Measurements from ENCODE around the gene SPSB1. TPM values are rescaled to one million over a fixed set of nuclear protein-coding genes. Genes with fewer than 3 reads are reported as not detected.

SPSB1 gene
- total and polyA plus RNA-seq, 10 donors, result 1.3 to 7.9 (median 4.1) TPM

GRCh38 chr1:9328201-9328600 is 35.5 kb downstream of the SPSB1 start:
- H3K4me1 ChIP-seq, result peaks cover 0 to 21% (median 6%) of the 10 kb centered on the region in 6 donors
- TF ChIP-seq CTCF (IDR thresholded peaks at IDR 0.05 in 8 of 11, conservative IDR thresholded peaks at IDR 0.05 in 3 of 11) (no peak), POLR2AphosphoS5 (IDR thresholded peaks at IDR 0.05) (no peak), POLR2A (IDR thresholded peaks at IDR 0.05) (no peak)
- no peaks in the 10 kb centered on the region for H3K27me3 ChIP-seq (replicated peaks in 1 of 7)
- no peaks in the 10 kb centered on the region for H3K9me3 ChIP-seq
- intact Hi-C loops (cut with DNase I; ENCODE audit: low total_unique reads), result no loop called here
- WGBS, 5 donors, result 90 to 95% (median 91%) methylated on average over 9 of the region's 9 CpGs
- no peak overlapping the region for H3K4me3 ChIP-seq
- DNase-seq, result no peak
- no peaks in the 10 kb centered on the region for H3K36me3 ChIP-seq
- H3K27ac ChIP-seq, result no peak overlapping the region

- intact Hi-C loops (cut with DNase I; ENCODE audit: low total_unique reads), result no loop called here
- no peaks in the 10 kb centered on the region for H3K9me3 ChIP-seq
Observed at GRCh38 chr1:9328715-9329114, 36.0 kb downstream of the SPSB1 start.

GRCh38 chr1:9331016-9331415 is 38.3 kb downstream of the SPSB1 start:
- Histone ChIP-seq H3K9me3 (no peaks in the 10 kb centered on the region), H3K27me3 (replicated peaks in 1 of 7) (no peaks in the 10 kb centered on the region), H3K4me1 (peaks cover 0 to 14% (median 7%) of the 10 kb centered on the region in 6 donors), H3K4me3 (no peak overlapping the region), H3K27ac (no peak overlapping the region), H3K36me3 (no peaks in the 10 kb centered on the region)
- no peak for DNase-seq
- 66 to 78% (median 70%) methylated on average over 8 of the region's 8 CpGs for WGBS, 5 donors
- no peak for TF ChIP-seq POLR2A (IDR thresholded peaks at IDR 0.05)
- no peak for TF ChIP-seq POLR2AphosphoS5 (IDR thresholded peaks at IDR 0.05)
- no peak for TF ChIP-seq CTCF (IDR thresholded peaks at IDR 0.05 in 8 of 11, conservative IDR thresholded peaks at IDR 0.05 in 3 of 11)
- intact Hi-C loops (cut with DNase I; ENCODE audit: low total_unique reads), result no loop called here

More at GRCh38 chr1:9328715-9329114, 36.0 kb downstream of the SPSB1 start:
- no peak for DNase-seq
- Histone ChIP-seq H3K4me1 (peaks cover 0 to 20% (median 7%) of the 10 kb centered on the region in 6 donors), H3K27ac (no peak overlapping the region), H3K36me3 (no peaks in the 10 kb centered on the region), H3K27me3 (replicated peaks in 1 of 7) (no peaks in the 10 kb centered on the region), H3K4me3 (no peak overlapping the region)
- WGBS, 5 donors, result 81 to 91% (median 85%) methylated on average over 11 to 12 of the region's 12 CpGs
- TF ChIP-seq POLR2A (IDR thresholded peaks at IDR 0.05), result no peak
- no peak for TF ChIP-seq POLR2AphosphoS5 (IDR thresholded peaks at IDR 0.05)
- TF ChIP-seq CTCF (IDR thresholded peaks at IDR 0.05 in 8 of 11, conservative IDR thresholded peaks at IDR 0.05 in 3 of 11), result no peak

- TF ChIP-seq CTCF (IDR thresholded peaks at IDR 0.05 in 8 of 11, conservative IDR thresholded peaks at IDR 0.05 in 3 of 11) (no peak), POLR2AphosphoS5 (IDR thresholded peaks at IDR 0.05) (no peak), POLR2A (IDR thresholded peaks at IDR 0.05) (no peak)
- WGBS, 5 donors, result 82 to 91% (median 88%) methylated on average over 13 of the region's 13 CpGs
- intact Hi-C loops (cut with DNase I; ENCODE audit: low total_unique reads), result no loop called here
Observed at GRCh38 chr1:9331558-9332346, 39.1 kb downstream of the SPSB1 start.

More at GRCh38 chr1:9331558-9332346, 39.1 kb downstream of the SPSB1 start:
- no peaks in the 10 kb centered on the region for H3K27me3 ChIP-seq (replicated peaks in 1 of 7)
- no peaks in the 10 kb centered on the region for H3K36me3 ChIP-seq
- DNase-seq, result no peak
- H3K4me1 ChIP-seq, result peaks cover 0 to 9% (median 7%) of the 10 kb centered on the region in 6 donors
- H3K27ac ChIP-seq, result no peak overlapping the region
- H3K9me3 ChIP-seq, result no peaks in the 10 kb centered on the region
- no peak overlapping the region for H3K4me3 ChIP-seq

All from spleen (tissue), 11 donors.